Measurements from ENCODE around the gene PTGES2. TPM values are rescaled to one million over a fixed set of nuclear protein-coding genes. Genes with fewer than 3 reads are reported as not detected.

PTGES2 gene
- total and polyA plus RNA-seq, 9 of the 15 experiments (the other 6 are each of a cell fraction or from before 2014, with no cell fraction given): 2.4 to 196 (median 90.1) TPM

DNA sequence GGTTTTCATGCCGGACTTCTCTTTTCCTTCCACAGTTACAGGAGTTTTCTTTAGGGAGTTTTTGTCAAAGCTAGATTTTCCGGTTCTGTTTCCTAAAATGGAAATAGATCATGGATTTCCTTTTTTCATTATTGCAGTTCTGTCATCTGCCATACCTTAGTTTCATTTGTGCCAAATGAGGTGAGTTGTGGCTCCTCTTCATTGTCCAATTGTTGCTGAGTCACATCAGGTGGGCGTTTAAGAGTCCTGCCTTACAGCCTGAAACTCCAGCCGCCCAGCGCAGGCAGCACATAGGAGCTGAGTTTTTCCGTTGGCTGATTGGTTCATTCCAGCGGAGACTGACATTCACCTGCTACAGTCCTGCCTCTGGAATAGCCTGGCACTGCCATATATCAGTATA is 45.4 kb downstream of the PTGES2 start (continued):
- TF ChIP-seq, protein P1, sequence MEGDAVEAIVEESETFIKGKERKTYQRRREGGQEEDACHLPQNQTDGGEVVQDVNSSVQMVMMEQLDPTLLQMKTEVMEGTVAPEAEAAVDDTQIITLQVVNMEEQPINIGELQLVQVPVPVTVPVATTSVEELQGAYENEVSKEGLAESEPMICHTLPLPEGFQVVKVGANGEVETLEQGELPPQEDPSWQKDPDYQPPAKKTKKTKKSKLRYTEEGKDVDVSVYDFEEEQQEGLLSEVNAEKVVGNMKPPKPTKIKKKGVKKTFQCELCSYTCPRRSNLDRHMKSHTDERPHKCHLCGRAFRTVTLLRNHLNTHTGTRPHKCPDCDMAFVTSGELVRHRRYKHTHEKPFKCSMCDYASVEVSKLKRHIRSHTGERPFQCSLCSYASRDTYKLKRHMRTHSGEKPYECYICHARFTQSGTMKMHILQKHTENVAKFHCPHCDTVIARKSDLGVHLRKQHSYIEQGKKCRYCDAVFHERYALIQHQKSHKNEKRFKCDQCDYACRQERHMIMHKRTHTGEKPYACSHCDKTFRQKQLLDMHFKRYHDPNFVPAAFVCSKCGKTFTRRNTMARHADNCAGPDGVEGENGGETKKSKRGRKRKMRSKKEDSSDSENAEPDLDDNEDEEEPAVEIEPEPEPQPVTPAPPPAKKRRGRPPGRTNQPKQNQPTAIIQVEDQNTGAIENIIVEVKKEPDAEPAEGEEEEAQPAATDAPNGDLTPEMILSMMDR (IDR thresholded peaks at IDR 0.05 in 2 of 3, conservative IDR thresholded peaks at IDR 0.05 in 1 of 3; ENCODE audit: insufficient read depth in 2 of 3, low read depth in 1 of 3, low read length in 3 of 3): no peak
- TF ChIP-seq TGIF2 (CRISPR knock-in tag; IDR thresholded peaks at IDR 0.05) (no peak), BACH1 (tag; IDR thresholded peaks at IDR 0.05) (peak; percentile 85), EP400 (IDR thresholded peaks at IDR 0.05) (no peak), NFE2 (IDR thresholded peaks at IDR 0.05; ENCODE audit: low read depth) (peak; percentile 99), RFX1 (IDR thresholded peaks at IDR 0.05) (no peak), MAFF (IDR thresholded peaks at IDR 0.05; ENCODE audit: low read length) (peak; percentile 93), ZNF398 (CRISPR knock-in tag; IDR thresholded peaks at IDR 0.05) (no peak), DMBX1 (CRISPR knock-in tag; IDR thresholded peaks at IDR 0.05; ENCODE audit: borderline replicate concordance) (0 out of 2 replicates have a peak, but pooled peaks have one; percentile 35), NR4A1 (CRISPR knock-in tag; IDR thresholded peaks at IDR 0.05) (no peak), NR4A1 (tag; IDR thresholded peaks at IDR 0.05) (0 out of 2 replicates have a peak, but pooled peaks have one; percentile 31), TOE1 (IDR thresholded peaks at IDR 0.05; ENCODE audit: borderline replicate concordance) (no peak), TOE1 (CRISPR knock-in tag; IDR thresholded peaks at IDR 0.05; ENCODE audit: borderline replicate concordance, low read depth) (no peak), AFF1 (IDR thresholded peaks at IDR 0.05; ENCODE audit: low read depth in 1 of 2, partially characterized antibody in 2 of 2) (peak in 1 of 2 experiments; percentile 12), HDAC6 (IDR thresholded peaks at IDR 0.05; ENCODE audit: low read depth, low read length) (no peak), CHD2 (IDR thresholded peaks at IDR 0.05; ENCODE audit: low read depth, low read length) (no peak), PHF21A (IDR thresholded peaks at IDR 0.05; ENCODE audit: borderline replicate concordance, low read depth) (no peak), ATF7 (IDR thresholded peaks at IDR 0.05) (0 out of 2 replicates have a peak, but pooled peaks have one; percentile 19)
- TF ChIP-seq, protein P2, sequence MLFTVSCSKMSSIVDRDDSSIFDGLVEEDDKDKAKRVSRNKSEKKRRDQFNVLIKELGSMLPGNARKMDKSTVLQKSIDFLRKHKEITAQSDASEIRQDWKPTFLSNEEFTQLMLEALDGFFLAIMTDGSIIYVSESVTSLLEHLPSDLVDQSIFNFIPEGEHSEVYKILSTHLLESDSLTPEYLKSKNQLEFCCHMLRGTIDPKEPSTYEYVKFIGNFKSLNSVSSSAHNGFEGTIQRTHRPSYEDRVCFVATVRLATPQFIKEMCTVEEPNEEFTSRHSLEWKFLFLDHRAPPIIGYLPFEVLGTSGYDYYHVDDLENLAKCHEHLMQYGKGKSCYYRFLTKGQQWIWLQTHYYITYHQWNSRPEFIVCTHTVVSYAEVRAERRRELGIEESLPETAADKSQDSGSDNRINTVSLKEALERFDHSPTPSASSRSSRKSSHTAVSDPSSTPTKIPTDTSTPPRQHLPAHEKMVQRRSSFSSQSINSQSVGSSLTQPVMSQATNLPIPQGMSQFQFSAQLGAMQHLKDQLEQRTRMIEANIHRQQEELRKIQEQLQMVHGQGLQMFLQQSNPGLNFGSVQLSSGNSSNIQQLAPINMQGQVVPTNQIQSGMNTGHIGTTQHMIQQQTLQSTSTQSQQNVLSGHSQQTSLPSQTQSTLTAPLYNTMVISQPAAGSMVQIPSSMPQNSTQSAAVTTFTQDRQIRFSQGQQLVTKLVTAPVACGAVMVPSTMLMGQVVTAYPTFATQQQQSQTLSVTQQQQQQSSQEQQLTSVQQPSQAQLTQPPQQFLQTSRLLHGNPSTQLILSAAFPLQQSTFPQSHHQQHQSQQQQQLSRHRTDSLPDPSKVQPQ (CRISPR knock-in tag; IDR thresholded peaks at IDR 0.05; ENCODE audit: borderline replicate concordance): no peak
